Measurements from ENCODE around the gene PWP1. TPM values are rescaled to one million over a fixed set of nuclear protein-coding genes. Genes with fewer than 3 reads are reported as not detected.

The PWP1 gene
- total RNA-seq, 1 donor from 2014 or later, result 28.2 TPM

- no peak for DNase-seq (ENCODE audit: low spot score, unreplicated experiment)
- H3K27me3 Mint-ChIP-seq, result no peaks in the 10 kb centered on the region
- no peak for TF ChIP-seq CTCF (IDR thresholded peaks at IDR 0.05; ENCODE audit: unreplicated experiment)
- peaks cover 2% of the 10 kb centered on the region for H3K4me1 Mint-ChIP-seq (ENCODE audit: low read depth)
- no peak overlapping the region for H3K27ac Mint-ChIP-seq
- peaks cover 29% of the 10 kb centered on the region for H3K36me3 Mint-ChIP-seq (ENCODE audit: insufficient read depth)
- H3K9me3 Mint-ChIP-seq (ENCODE audit: low read depth), result no peaks in the 10 kb centered on the region
- H3K4me3 Mint-ChIP-seq (ENCODE audit: low read depth), result no peak overlapping the region
Measured at GRCh38 chr12:107734139-107734538, 48.5 kb downstream of the PWP1 start.

GRCh38 chr12:107735763-107736162 is 50.2 kb downstream of the PWP1 start:
- Mint-ChIP-seq H3K27ac (no peak overlapping the region), H3K4me1 (ENCODE audit: low read depth) (peaks cover 1% of the 10 kb centered on the region), H3K4me3 (ENCODE audit: low read depth) (no peak overlapping the region), H3K36me3 (ENCODE audit: insufficient read depth) (peaks cover 33% of the 10 kb centered on the region), H3K27me3 (no peaks in the 10 kb centered on the region), H3K9me3 (ENCODE audit: low read depth) (no peaks in the 10 kb centered on the region)
- no peak for DNase-seq (ENCODE audit: low spot score, unreplicated experiment)
- no peak for TF ChIP-seq CTCF (IDR thresholded peaks at IDR 0.05; ENCODE audit: unreplicated experiment)

GRCh38 chr12:107736914-107737313 is 51.3 kb downstream of the PWP1 start:
- H3K4me3 Mint-ChIP-seq (ENCODE audit: low read depth), result no peak overlapping the region
- no peaks in the 10 kb centered on the region for H3K27me3 Mint-ChIP-seq
- no peaks in the 10 kb centered on the region for H3K9me3 Mint-ChIP-seq (ENCODE audit: low read depth)
- no peak for TF ChIP-seq CTCF (IDR thresholded peaks at IDR 0.05; ENCODE audit: unreplicated experiment)
- peaks cover 38% of the 10 kb centered on the region for H3K36me3 Mint-ChIP-seq (ENCODE audit: insufficient read depth)
- no peak for DNase-seq (ENCODE audit: low spot score, unreplicated experiment)
- H3K4me1 Mint-ChIP-seq (ENCODE audit: low read depth), result no peaks in the 10 kb centered on the region
- no peak overlapping the region for H3K27ac Mint-ChIP-seq

GRCh38 chr12:107748472-107748871 is 62.9 kb downstream of the PWP1 start:
- Mint-ChIP-seq H3K36me3 (ENCODE audit: insufficient read depth) (peaks cover 19% of the 10 kb centered on the region), H3K4me1 (ENCODE audit: low read depth) (no peaks in the 10 kb centered on the region), H3K4me3 (ENCODE audit: low read depth) (no peak overlapping the region), H3K27me3 (no peaks in the 10 kb centered on the region), H3K27ac (no peak overlapping the region), H3K9me3 (ENCODE audit: low read depth) (no peaks in the 10 kb centered on the region)
- DNase-seq (ENCODE audit: low spot score, unreplicated experiment), result no peak
- TF ChIP-seq CTCF (IDR thresholded peaks at IDR 0.05; ENCODE audit: unreplicated experiment), result no peak

- H3K4me3 Mint-ChIP-seq (ENCODE audit: low read depth), result no peak overlapping the region
- no peak for TF ChIP-seq CTCF (IDR thresholded peaks at IDR 0.05; ENCODE audit: unreplicated experiment)
- H3K27ac Mint-ChIP-seq, result no peak overlapping the region
- no peak for DNase-seq (ENCODE audit: low spot score, unreplicated experiment)
- H3K9me3 Mint-ChIP-seq (ENCODE audit: low read depth), result no peaks in the 10 kb centered on the region
- H3K4me1 Mint-ChIP-seq (ENCODE audit: low read depth), result no peaks in the 10 kb centered on the region
- H3K36me3 Mint-ChIP-seq (ENCODE audit: insufficient read depth), result peaks cover 19% of the 10 kb centered on the region
- H3K27me3 Mint-ChIP-seq, result no peaks in the 10 kb centered on the region
Measured at GRCh38 chr12:107749083-107749482, 63.5 kb downstream of the PWP1 start.

All from progenitor cell of endocrine pancreas (in vitro differentiated cells).